H9 (cell line): ENCODE data around the gene COLEC12. TPM values are rescaled to one million over a fixed set of nuclear protein-coding genes. Genes with fewer than 3 reads are reported as not detected.

Experiments used
- DNase-seq: peaks from one replicate; pipeline ENCODE4 v3.0.0-alpha.2; 2017
- H2AFZ ChIP-seq: one replicate; pipeline ENCODE4 v1.6.1; 2013; ENCODE audit warnings: mild to moderate bottlenecking, low read length, control low read depth, moderate library complexity
- H2AK5ac ChIP-seq: 2 replicates; pipeline ENCODE4 v1.6.1; 2013; ENCODE audit warnings: low read length, control low read depth, mixed read lengths; ENCODE audit not compliant: insufficient read length
- H2BK120ac ChIP-seq: one replicate; pipeline ENCODE4 v1.6.1; 2013; ENCODE audit warnings: low read depth, mild to moderate bottlenecking, low read length, control low read depth, inconsistent platforms; ENCODE audit not compliant: poor library complexity, severe bottlenecking
- H2BK12ac ChIP-seq: 2 replicates; pipeline ENCODE4 v1.6.1; 2013; ENCODE audit warnings: low read length, control low read depth, mixed read lengths, low read depth; ENCODE audit not compliant: insufficient read length
- H2BK15ac ChIP-seq: 2 replicates; pipeline ENCODE4 v1.6.1; 2013; ENCODE audit warnings: low read depth, low read length, control low read depth
- H2BK20ac ChIP-seq: one replicate; pipeline ENCODE4 v1.6.1; 2013; ENCODE audit warnings: low read depth, mild to moderate bottlenecking, low read length, control low read depth, inconsistent platforms; ENCODE audit not compliant: poor library complexity, severe bottlenecking
- H2BK5ac ChIP-seq: 2 replicates; pipeline ENCODE4 v1.6.1; 2013; ENCODE audit warnings: low read length, control low read depth, mixed read lengths; ENCODE audit not compliant: insufficient read length
- H3K14ac ChIP-seq: 2 replicates; pipeline ENCODE4 v1.6.1; 2013; ENCODE audit warnings: low read length, control low read depth; ENCODE audit not compliant: insufficient read depth
- H3K18ac ChIP-seq: 2 replicates; pipeline ENCODE4 v1.6.1; 2013; ENCODE audit warnings: low read depth, mild to moderate bottlenecking, mixed read lengths, low read length, control low read depth; ENCODE audit not compliant: insufficient read length
- H3K23ac ChIP-seq: 2 replicates; pipeline ENCODE4 v1.6.1; 2013; ENCODE audit warnings: low read length, control low read depth, mixed read lengths, low read depth; ENCODE audit not compliant: insufficient read length
- H3K23me2 ChIP-seq: 2 replicates; pipeline ENCODE4 v1.6.1; 2013; ENCODE audit warnings: low read depth, mild to moderate bottlenecking, mixed read lengths, low read length, control low read depth; ENCODE audit not compliant: insufficient read length, poor library complexity, severe bottlenecking
- H3K27ac ChIP-seq: 2 replicates; pipeline ENCODE4 v1.5.1; 2013; ENCODE audit warnings: low read length, control low read depth, mixed read lengths, low read depth; ENCODE audit not compliant: insufficient read length
- H3K27me3 ChIP-seq: 2 replicates; pipeline ENCODE4 v1.6.1; 2013; ENCODE audit warnings: low read length, control low read depth, inconsistent platforms; ENCODE audit not compliant: insufficient read depth
- H3K4ac ChIP-seq: 2 replicates; pipeline ENCODE4 v1.6.1; 2013; ENCODE audit warnings: low read depth, mild to moderate bottlenecking, control low read depth, inconsistent platforms, low read length, moderate library complexity
- H3K4me1 ChIP-seq: 2 replicates; pipeline ENCODE4 v1.6.1; 2013; ENCODE audit warnings: low read length, control low read depth, inconsistent platforms; ENCODE audit not compliant: insufficient read depth
- H3K4me2 ChIP-seq: 2 replicates; pipeline ENCODE4 v1.6.1; 2013; ENCODE audit warnings: low read length, control low read depth, mixed read lengths; ENCODE audit not compliant: insufficient read length, insufficient read depth
- H3K56ac ChIP-seq: 2 replicates; pipeline ENCODE4 v1.6.1; 2013; ENCODE audit warnings: low read depth, mild to moderate bottlenecking, mixed read lengths, low read length, control low read depth; ENCODE audit not compliant: insufficient read length
- H3K79me1 ChIP-seq: 2 replicates; pipeline ENCODE4 v1.6.1; 2013; ENCODE audit warnings: low read depth, mild to moderate bottlenecking, moderate library complexity, low read length, control low read depth, inconsistent platforms; ENCODE audit not compliant: insufficient read depth, poor library complexity, severe bottlenecking
- H3K79me2 ChIP-seq: 2 replicates; pipeline ENCODE4 v1.6.1; 2013; ENCODE audit warnings: low read length, control low read depth, inconsistent platforms; ENCODE audit not compliant: insufficient read depth
- H3K9ac ChIP-seq: 2 replicates; pipeline ENCODE4 v1.6.1; 2013; ENCODE audit warnings: low read length, control low read depth, mixed read lengths; ENCODE audit not compliant: insufficient read length; ENCODE audit errors: extremely low read depth
- H3K9me3 ChIP-seq: one replicate; pipeline ENCODE4 v1.6.1; 2013; ENCODE audit warnings: low read depth, low read length, inconsistent platforms; ENCODE audit not compliant: control insufficient read depth
- H3T11ph ChIP-seq: one replicate; pipeline ENCODE4 v1.6.1; 2013; ENCODE audit warnings: mild to moderate bottlenecking, low read length, control low read depth, inconsistent platforms
- H4K20me1 ChIP-seq: one replicate; pipeline ENCODE4 v1.6.1; 2013; ENCODE audit not compliant: control insufficient read depth, insufficient read length, insufficient read depth
- H4K5ac ChIP-seq: 2 replicates; pipeline ENCODE4 v1.6.1; 2013; ENCODE audit warnings: low read depth, mild to moderate bottlenecking, mixed read lengths, low read length, control low read depth; ENCODE audit not compliant: insufficient read length
- H4K8ac ChIP-seq: replicated peaks from 2 replicates; pipeline ENCODE4 v1.6.1; 2013; ENCODE audit warnings: low read length, control low read depth, mixed read lengths, low read depth; ENCODE audit not compliant: insufficient read length
- H4K91ac ChIP-seq: 2 replicates; pipeline ENCODE4 v1.6.1; 2013; ENCODE audit warnings: low read depth, mild to moderate bottlenecking, moderate library complexity, mixed read lengths, low read length, control low read depth; ENCODE audit not compliant: insufficient read length
- H3K27ac Mint-ChIP-seq, 3 experiments: 2 replicates in 2 of 3; 3 replicates in 1 of 3; pipeline ENCODE4 v1.8.0; 2020 to 2021; ENCODE audit warnings: mixed read lengths in 3 of 3, mild to moderate bottlenecking in 1 of 3, moderate library complexity in 1 of 3
- H3K27me3 Mint-ChIP-seq: 2 replicates; pipeline ENCODE4 v1.8.0; 2021; ENCODE audit warnings: low read depth, mild to moderate bottlenecking, moderate library complexity, mixed read lengths
- H3K36me3 Mint-ChIP-seq, 3 experiments: 2 replicates in 2 of 3; 3 replicates in 1 of 3; pipeline ENCODE4 v1.8.0; 2020 to 2021; ENCODE audit warnings: low read depth in 3 of 3, mixed read lengths in 3 of 3; ENCODE audit not compliant: insufficient read depth in 1 of 3
- H3K4me1 Mint-ChIP-seq, 2 experiments: 2 replicates each; pipeline ENCODE4 v1.8.0; 2020; ENCODE audit warnings: mixed read lengths in 2 of 2
- H3K4me3 Mint-ChIP-seq, 2 experiments: 2 replicates in 1 of 2; 3 replicates in 1 of 2; pipeline ENCODE4 v1.8.0; 2020 to 2021; ENCODE audit warnings: mild to moderate bottlenecking in 2 of 2, mixed read lengths in 2 of 2, moderate library complexity in 1 of 2
- H3K9me3 Mint-ChIP-seq, 2 experiments: 2 replicates in 1 of 2; 3 replicates in 1 of 2; pipeline ENCODE4 v1.8.0; 2020; ENCODE audit warnings: mild to moderate bottlenecking in 2 of 2, mixed read lengths in 2 of 2, moderate library complexity in 1 of 2
- WGBS: extraction: QIAGEN DNeasy Blood & Tissue Kit; methylation state at CpG from one replicate; pipeline ENCODE4 v1.1.7; 2013; ENCODE audit warnings: missing lambda C conversion rate, low lambda C conversion rate, mixed read lengths; ENCODE audit not compliant: insufficient read length; ENCODE audit errors: extremely low coverage; 5-methylcytosine and 5-hydroxymethylcytosine counted together
- total RNA-seq: library from RNA; stranded (reverse); gene quantifications from 2 replicates; pipeline ENCODE4 v1.2.1, GENCODE V29; 2021
- TF ChIP-seq, protein P1 (sequence below): fragments of 200-600 bp; sonication (generic); conservative IDR thresholded peaks from 3 replicates; pipeline ENCODE4 v1.8.0; 2021; ENCODE audit warnings: antibody characterized with exemption, mild to moderate bottlenecking

Gene COLEC12
- total RNA-seq, 1 experiment from 2014 or later: 0.70 TPM

DNA sequence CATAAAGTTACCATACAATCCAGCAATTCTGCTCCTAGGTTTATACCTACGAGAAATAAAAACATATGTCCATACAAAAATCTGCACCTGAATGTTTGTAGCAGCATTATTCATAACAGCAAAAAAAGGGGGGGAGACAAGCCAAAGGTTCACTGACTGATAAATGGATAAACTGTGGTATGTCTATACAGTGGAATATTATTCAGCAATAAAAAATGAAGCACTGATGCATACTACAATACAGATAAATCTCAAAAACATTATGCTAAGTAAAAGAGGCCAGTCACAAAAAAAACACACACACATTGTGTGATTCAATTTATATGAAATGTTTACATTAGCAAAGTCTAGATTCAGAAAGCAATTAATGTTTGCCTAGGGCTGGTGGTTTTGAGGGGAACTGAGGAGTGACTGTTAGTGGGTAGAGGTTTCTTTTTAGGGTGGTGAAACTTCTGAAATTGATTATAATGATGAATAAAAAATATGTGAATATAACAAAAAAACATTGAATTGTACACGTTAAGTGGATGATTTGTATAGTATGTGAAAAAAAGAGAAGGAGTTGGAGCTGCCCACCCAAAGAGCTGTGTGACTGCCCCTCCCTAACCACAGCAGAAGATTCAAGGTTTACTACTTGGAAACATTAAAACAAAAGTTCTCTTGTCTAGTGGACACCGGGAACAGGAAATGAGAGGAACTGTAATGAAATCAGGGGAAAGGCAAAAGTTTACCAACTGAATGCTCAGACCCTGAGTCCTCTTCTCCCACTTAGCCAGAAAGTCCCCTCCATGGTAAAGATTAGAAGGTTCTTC is 13.4 kb downstream of the COLEC12 start:
- Histone ChIP-seq H3K27ac (no peak overlapping the region), H2BK15ac (no peak overlapping the region)
- H3K36me3 Mint-ChIP-seq: peaks cover 0 to 11% (median 3%) of the 10 kb centered on the region in 3 experiments; a peak in 5 of 7 replicates

More for the DNA sequence above, 13.4 kb downstream of the COLEC12 start:
- H3K4me3 Mint-ChIP-seq: no peak overlapping the region
- H3T11ph ChIP-seq: no peak overlapping the region
- H3K23me2 ChIP-seq: no peaks in the 10 kb centered on the region
- H3K79me2 ChIP-seq: no peaks in the 10 kb centered on the region
- H3K79me1 ChIP-seq: no peaks in the 10 kb centered on the region
- H4K8ac ChIP-seq: no peak overlapping the region
- H4K20me1 ChIP-seq: no peaks in the 10 kb centered on the region
- H3K27me3 Mint-ChIP-seq: peaks cover 2% of the 10 kb centered on the region; the same call in 1 of the 2 replicates
- TF ChIP-seq, protein P1, sequence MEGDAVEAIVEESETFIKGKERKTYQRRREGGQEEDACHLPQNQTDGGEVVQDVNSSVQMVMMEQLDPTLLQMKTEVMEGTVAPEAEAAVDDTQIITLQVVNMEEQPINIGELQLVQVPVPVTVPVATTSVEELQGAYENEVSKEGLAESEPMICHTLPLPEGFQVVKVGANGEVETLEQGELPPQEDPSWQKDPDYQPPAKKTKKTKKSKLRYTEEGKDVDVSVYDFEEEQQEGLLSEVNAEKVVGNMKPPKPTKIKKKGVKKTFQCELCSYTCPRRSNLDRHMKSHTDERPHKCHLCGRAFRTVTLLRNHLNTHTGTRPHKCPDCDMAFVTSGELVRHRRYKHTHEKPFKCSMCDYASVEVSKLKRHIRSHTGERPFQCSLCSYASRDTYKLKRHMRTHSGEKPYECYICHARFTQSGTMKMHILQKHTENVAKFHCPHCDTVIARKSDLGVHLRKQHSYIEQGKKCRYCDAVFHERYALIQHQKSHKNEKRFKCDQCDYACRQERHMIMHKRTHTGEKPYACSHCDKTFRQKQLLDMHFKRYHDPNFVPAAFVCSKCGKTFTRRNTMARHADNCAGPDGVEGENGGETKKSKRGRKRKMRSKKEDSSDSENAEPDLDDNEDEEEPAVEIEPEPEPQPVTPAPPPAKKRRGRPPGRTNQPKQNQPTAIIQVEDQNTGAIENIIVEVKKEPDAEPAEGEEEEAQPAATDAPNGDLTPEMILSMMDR: no peak
- H3K23ac ChIP-seq: no peak overlapping the region
- no peaks in the 10 kb centered on the region for H3K4me1 ChIP-seq
- 100% methylated on average over 1 of the region's 3 CpGs for WGBS
- peaks cover 2 to 9% of the 10 kb centered on the region in 2 experiments; a peak in 3 of 4 replicates for H3K4me1 Mint-ChIP-seq
- H3K4ac ChIP-seq: no peak overlapping the region
- no peaks in the 10 kb centered on the region for H3K27me3 ChIP-seq
- no peak overlapping the region for H2AFZ ChIP-seq
- no peak overlapping the region for H3K27ac Mint-ChIP-seq
- no peaks in the 10 kb centered on the region for H3K9me3 ChIP-seq
- no peak overlapping the region for H2AK5ac ChIP-seq
- H3K14ac ChIP-seq: no peak overlapping the region
- no peak overlapping the region for H4K5ac ChIP-seq
- no peak overlapping the region for H2BK20ac ChIP-seq
- DNase-seq: no peak
- H3K4me2 ChIP-seq: no peak overlapping the region
- H3K9ac ChIP-seq: no peak overlapping the region
- no peak overlapping the region for H2BK120ac ChIP-seq
- H4K91ac ChIP-seq: no peak overlapping the region
- no peak overlapping the region for H3K56ac ChIP-seq
- H2BK5ac ChIP-seq: no peak overlapping the region
- H2BK12ac ChIP-seq: no peak overlapping the region
- peaks cover 11 to 12% of the 10 kb centered on the region in 2 experiments for H3K9me3 Mint-ChIP-seq
- H3K18ac ChIP-seq: no peak overlapping the region
